WI38 (cell line): Measurements from ENCODE around the gene CXCR6.

Experiments
- H3K4me3 ChIP-seq: 2 replicates; pipeline ENCODE4 v1.5.1; 2011; ENCODE audit warnings: low read depth, mild to moderate bottlenecking, control low read depth, low read length
- CTCF ChIP-seq: IDR thresholded peaks from 2 replicates; pipeline ENCODE4 v1.5.1; 2012; ENCODE audit warnings: low read depth, mild to moderate bottlenecking, control low read depth, low read length

CXCR6 gene

GRCh38 chr3:45968149-45968548 lies 24.9 kb downstream of the CXCR6 start:
- H3K4me3 ChIP-seq: no peak overlapping the region
- no peak for TF ChIP-seq CTCF

DNA sequence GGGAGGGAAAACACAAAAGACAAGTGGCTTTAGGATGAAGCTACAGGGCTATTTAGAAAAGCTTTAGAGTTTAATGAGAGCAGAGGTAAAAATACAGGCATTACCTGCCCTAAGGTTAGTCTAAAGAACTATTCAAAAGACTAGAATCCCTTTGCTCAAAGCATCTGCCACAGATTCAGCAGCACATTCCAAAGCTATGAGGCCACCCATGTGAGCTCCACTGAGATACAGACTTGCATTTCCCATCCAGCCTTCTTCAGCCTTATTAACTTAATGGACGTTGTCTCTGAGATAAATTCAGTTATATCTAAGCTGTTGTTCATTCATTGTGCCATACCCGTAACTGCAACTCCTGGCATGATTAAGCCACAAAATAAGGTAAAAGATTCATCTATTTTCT lies 25.4 kb downstream of the CXCR6 start:
- no peak for TF ChIP-seq CTCF
- no peak overlapping the region for H3K4me3 ChIP-seq

DNA sequence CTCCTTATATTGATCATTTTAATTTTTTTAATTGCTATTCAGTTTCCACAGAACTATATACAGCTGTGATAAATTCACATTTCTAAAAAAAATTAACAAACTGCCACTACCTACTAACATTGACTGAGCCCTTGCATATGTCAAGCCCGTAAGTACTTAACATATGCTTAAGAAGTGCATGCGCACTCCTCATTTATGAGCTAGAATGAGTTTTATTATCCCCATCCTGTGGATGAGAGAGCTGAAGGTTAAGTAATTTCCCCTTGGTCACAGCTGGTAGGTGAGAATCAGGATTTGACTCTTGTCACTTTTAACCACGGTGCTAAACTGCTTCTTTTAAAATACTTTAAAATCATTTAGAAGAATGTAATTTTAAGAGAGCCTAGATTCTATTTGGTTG lies 25.9 kb downstream of the CXCR6 start:
- H3K4me3 ChIP-seq: no peak overlapping the region
- no peak for TF ChIP-seq CTCF

DNA sequence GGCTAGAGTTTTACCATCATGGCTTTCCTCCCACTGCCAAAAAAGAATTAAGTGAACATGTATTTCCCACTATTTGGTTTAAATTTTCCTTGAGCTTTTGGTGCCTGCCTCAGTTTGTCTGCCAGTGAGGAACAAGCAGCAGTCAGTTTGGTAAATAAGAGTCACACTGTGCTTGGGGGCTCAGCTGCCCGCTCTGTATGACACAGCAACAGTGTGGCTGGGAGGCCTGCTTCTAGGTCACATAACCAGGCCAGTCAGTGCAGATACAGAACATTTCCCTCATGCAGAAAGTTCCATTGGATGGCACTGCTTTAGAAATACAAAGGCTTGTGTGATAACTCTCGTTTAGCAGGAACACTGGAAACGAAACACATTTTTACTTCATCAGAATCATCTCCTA lies 26.7 kb downstream of the CXCR6 start:
- H3K4me3 ChIP-seq: no peak overlapping the region
- no peak for TF ChIP-seq CTCF

- TF ChIP-seq CTCF: no peak
- H3K4me3 ChIP-seq: no peak overlapping the region
These were observed 29.5 kb downstream of the CXCR6 start for GRCh38 chr3:45972534-45973402.

DNA sequence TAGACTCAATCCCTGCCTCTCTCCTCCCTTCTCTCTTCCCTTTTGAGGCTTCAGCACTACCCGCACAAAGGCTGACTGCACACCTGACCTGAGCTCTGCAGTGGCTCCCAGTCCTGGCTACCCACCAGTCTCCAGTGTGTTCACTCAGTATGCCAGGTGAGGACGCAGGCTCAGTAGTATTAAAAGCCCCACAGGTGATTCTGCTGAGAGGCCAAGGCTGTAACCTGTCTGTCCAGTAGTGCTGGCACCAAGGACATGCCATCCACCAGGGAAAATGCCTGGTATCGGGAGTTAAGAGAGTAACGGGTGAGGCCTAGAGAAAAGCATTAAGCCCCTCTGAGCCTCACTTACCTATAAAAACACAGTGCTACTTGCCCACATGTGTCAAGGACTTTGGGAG lies 31.4 kb downstream of the CXCR6 start:
- no peak overlapping the region for H3K4me3 ChIP-seq
- no peak for TF ChIP-seq CTCF

- no peak for TF ChIP-seq CTCF
- H3K4me3 ChIP-seq: no peak overlapping the region
These were observed 32.4 kb downstream of the CXCR6 start for GRCh38 chr3:45975686-45976085.
